HG02973 (cell line): ENCODE data around the gene SYT1.

Experiments
- ATAC-seq: cut with Tn5 transposase; IDR thresholded peaks from one replicate; pipeline ENCODE4 v1.9.1; 2021; ENCODE audit warnings: moderate library complexity; ENCODE audit not compliant: unreplicated experiment

Gene SYT1

GRCh38 chr12:79274501-79275064 is 410.0 kb downstream of the SYT1 start:
- peak; percentile 45 for ATAC-seq

GRCh38 chr12:79275631-79276030 is 411.1 kb downstream of the SYT1 start:
- ATAC-seq = no peak

DNA sequence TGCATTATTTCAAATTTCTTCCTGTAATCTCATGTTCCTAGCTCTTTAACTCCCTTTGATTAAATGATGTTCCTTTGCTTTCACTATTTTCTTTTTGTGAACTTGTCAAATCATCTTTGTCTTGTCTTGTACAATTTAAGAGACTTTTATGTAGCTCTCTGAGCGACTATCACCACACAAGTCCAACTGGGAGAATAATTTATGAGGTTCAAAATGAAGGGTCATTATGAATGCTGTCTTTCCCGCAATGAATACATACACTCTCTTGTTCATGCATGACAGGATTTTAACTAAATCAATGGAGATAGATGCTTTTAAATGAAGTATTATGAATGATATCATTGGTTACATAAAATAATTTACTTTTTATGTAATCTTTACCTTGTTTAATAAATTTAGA is 418.8 kb downstream of the SYT1 start:
- ATAC-seq = no peak

DNA sequence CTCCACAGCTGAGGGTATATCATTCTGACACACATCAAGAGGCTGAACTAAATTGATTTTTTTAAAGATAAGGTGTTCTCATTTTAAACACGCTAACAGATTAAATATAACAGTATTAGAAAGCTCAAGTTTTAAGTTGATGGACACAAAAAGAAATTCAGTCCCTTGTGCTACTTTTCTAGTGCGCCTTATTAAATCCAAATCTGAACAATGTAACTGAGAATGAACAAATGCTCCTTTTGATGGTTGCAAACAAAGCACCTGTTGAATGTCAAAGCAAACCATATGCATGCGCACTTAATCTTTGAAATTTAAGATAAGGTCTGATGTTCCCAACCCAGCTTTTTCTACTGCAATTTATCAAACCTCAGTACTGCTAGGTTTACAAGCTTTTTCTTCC is 424.3 kb downstream of the SYT1 start:
- ATAC-seq = no peak

DNA sequence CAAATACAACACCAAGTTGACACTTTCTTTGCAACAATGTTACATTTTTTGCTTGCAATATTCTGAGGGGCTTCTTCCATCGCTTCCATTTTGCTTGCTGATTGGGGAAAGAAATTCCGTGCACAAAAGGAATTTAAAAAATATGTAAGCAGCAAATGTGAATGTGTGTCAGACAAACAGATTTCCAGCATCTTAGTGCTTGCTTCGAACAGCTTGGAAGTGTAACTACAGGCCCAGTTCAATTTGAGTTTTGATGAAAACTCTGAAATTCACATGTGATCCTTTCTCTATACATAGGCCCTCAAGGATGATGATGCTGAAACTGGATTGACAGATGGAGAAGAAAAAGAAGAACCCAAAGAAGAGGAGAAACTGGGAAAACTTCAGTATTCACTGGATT is 427.1 kb downstream of the SYT1 start:
- no peak for ATAC-seq

- ATAC-seq = no peak
Measured at GRCh38 chr12:79294590-79294989, 430.0 kb downstream of the SYT1 start.

GRCh38 chr12:79295572-79295971 is 431.0 kb downstream of the SYT1 start:
- ATAC-seq = no peak

DNA sequence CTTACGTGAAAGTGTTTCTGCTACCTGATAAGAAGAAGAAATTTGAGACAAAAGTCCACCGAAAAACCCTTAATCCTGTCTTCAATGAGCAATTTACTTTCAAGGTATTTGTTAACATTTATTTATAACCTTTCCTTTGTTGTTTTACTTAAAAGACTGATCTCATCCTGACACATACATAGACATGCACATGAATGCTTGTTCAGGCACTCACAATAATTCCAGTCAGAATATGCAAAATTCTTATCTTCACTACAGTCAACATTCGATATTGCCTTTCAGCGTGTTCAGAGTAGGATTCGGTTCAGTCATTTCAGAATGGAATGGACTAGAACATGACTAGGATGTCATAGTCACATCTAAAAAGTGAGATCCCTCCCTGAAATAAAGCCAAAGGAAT is 431.6 kb downstream of the SYT1 start:
- no peak for ATAC-seq

- ATAC-seq = no peak
Measured at GRCh38 chr12:79296871-79297270, 432.3 kb downstream of the SYT1 start.

- ATAC-seq = no peak
Measured at GRCh38 chr12:79298506-79298905, 433.9 kb downstream of the SYT1 start.

- ATAC-seq = no peak
Measured at GRCh38 chr12:79299447-79300198, 435.0 kb downstream of the SYT1 start.

DNA sequence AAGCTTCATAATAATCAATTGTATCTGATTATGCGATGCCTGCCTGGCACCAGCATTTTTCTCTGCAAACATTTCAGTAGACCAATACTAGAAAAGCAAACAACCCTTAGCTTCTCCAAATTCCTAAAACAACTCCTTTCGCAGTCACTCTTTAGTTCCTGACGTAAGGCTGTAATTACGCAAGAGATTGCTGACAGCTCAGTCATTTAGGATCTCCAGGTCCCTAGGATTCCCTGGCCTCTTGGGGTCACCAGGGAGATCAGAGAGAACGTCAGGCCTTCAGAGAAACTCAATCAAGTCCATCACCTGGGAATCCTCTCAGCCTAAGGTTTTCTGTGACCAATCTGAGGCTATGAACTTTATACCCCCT is 435.6 kb downstream of the SYT1 start:
- no peak for ATAC-seq

GRCh38 chr12:79301181-79301580 is 436.6 kb downstream of the SYT1 start:
- no peak for ATAC-seq

DNA sequence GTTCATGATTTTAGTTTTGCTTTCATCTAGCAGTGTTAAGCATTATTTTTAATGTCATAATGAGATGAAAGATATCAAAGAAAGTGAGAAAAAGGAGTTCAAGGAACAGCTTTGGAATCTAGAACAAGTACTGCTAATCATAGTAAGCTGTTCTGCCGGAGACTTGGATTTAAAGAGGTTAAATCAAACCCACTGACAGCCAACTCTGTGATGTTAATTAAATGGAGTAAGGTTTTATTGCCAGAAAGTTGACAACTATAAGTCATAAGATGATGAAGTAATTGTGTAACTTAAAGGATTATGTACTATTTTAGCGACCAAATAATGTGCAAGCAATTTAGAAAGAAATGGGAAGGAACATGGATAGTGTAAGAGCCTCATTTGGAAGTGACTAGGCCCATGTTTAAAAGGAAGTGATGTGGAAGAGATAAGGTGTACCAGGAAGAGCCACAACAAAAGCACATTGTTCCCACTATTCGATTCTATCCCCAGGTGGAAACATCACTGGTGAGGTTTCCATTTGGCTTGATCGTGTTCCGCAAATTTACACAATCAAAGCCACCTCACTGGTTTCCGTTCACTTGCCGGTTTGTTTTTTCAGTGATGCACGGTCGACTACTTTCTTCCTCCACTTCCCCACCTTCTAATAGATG is 437.7 kb downstream of the SYT1 start:
- no peak for ATAC-seq

DNA sequence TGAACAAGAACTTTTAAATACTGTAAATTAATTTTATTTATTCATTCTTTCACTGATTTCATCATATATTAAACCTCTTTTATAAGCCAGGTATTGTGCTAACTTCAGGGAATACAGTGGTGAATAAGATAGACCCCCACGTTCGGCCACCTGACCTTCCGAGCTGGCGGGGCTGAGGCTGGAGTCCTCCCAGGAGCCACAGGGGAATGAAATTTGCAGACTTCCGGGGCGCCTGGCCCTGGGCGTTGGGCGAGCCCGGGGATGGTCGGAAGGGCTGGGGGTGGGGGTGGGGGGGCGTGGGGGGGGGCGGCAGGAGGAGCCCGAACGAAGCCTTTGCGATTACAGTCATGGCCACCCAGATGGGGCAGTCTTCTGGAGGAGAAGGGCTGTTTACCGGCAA is 442.8 kb downstream of the SYT1 start:
- ATAC-seq = no peak

DNA sequence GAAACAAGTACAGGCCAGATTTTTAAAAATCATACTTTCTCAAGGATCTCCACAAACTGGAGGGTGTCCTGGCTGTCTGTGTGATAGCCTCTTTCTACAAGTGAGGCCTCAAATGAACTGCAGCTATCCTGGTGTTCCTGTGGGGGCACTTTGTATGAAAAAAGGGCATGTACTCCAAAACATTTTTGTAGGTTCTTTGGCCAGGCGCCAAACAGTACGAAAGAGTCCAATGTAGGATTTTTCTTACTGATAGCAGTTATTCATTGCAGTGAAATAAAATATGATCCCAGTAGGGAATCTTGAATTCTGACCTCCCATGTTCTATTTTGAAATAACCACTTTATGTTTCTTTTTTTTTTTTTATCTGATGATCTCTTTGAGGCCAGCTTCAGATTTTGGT is 444.5 kb downstream of the SYT1 start:
- no peak for ATAC-seq

GRCh38 chr12:79317179-79317847 is 452.7 kb downstream of the SYT1 start:
- ATAC-seq = no peak

GRCh38 chr12:79322905-79323304 is 458.3 kb downstream of the SYT1 start:
- no peak for ATAC-seq

GRCh38 chr12:79324571-79324970 is 460.0 kb downstream of the SYT1 start:
- ATAC-seq = no peak

DNA sequence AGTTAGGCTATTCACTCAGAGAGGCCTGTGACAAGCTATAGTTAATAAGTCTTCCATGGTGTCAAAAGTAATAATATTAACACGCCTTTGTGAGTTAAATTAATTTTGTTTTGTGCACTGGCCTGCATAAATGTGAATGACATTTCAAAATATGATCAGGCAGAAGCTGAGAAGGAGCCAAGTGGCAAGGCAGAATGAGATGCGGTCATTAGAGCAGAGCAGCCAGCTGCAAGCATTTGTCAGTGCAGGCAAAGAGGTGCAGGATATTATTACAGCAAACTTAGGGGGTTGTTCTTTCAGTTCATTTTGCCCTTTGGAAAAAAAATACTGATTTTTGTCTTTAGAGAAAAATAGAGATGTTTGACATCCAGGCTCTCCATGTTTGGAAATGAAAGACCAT is 461.6 kb downstream of the SYT1 start:
- no peak for ATAC-seq

- no peak for ATAC-seq
Measured at GRCh38 chr12:79326663-79327062, 462.1 kb downstream of the SYT1 start.

DNA sequence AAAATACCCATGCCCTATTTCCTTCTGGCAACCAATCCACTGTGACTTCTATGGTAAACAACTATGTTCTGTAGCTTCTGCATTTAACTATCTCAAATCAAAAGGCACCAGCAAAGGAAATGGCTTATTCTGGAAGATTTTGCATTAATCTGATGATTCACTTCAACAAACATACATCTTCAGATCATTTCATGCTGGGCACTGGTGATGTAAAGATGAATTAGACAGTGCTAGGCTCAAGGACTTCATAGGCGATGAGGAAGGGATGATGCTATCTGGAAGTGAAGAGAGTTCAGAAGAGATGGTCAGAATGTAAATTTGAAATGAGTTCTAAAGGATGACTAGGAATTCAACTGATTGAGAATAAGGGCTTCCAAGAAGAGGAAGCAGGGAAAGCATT is 462.9 kb downstream of the SYT1 start:
- no peak for ATAC-seq
